HEK293 (cell line): ENCODE data around the gene CFAP299.

Experiments
- CTCF ChIA-PET: fragments of 350-600 bp; formaldehyde crosslinking; extraction: SDS; loops from one replicate; lab custom pipeline; 2021; ENCODE audit warnings: antibody characterized with exemption; lab: Yijun Ruan, JAX
- POLR2A ChIA-PET: fragments of 300-600 bp; formaldehyde crosslinking; extraction: SDS; loops from one replicate; lab custom pipeline; 2020; ENCODE audit warnings: antibody characterized with exemption, inconsistent platforms; lab: Yijun Ruan, JAX
- H3K27ac ChIP-seq: fragments of 200-500 bp; sonication (Bioruptor generic); 2 replicates; pipeline ENCODE4 v1.5.1; 2014; ENCODE audit warnings: low read depth, low read length, control low read depth, inconsistent platforms; ENCODE audit errors: extremely low read depth
- H3K36me3 ChIP-seq, 2 experiments: fragments of 200-500 bp in 1 of 2; sonication (Bioruptor generic) in 1 of 2; 1 replicate in 1 of 2; 2 replicates in 1 of 2; pipeline ENCODE4 v1.5.1; 2014 to 2017; ENCODE audit warnings: inconsistent platforms in 2 of 2, low read length in 2 of 2; ENCODE audit not compliant: control insufficient read depth in 2 of 2, insufficient read depth in 1 of 2
- H3K4me1 ChIP-seq: fragments of 200-500 bp; sonication (Bioruptor generic); 2 replicates; pipeline ENCODE4 v1.5.1; 2014; ENCODE audit warnings: mild to moderate bottlenecking, low read length, inconsistent platforms; ENCODE audit not compliant: control insufficient read depth, insufficient read depth
- H3K4me3 ChIP-seq: 2 replicates; pipeline ENCODE4 v1.5.1; 2011; ENCODE audit warnings: low read depth, mild to moderate bottlenecking, control low read depth, low read length, moderate library complexity
- H3K9me3 ChIP-seq: fragments of 200-500 bp; sonication (Bioruptor generic); 2 replicates; pipeline ENCODE4 v1.5.1; 2014; ENCODE audit warnings: low read depth, low read length, inconsistent platforms; ENCODE audit not compliant: control insufficient read depth, insufficient read depth
- FEZF1 ChIP-seq: fragments of 450-650 bp; formaldehyde crosslinking; IDR thresholded peaks from 2 replicates; pipeline ENCODE4 v1.5.1; 2016; ENCODE audit warnings: missing biosample characterization, missing genetic modification characterization
- KLF10 ChIP-seq: fragments of 450-650 bp; IDR thresholded peaks from 2 replicates; pipeline ENCODE4 v1.5.1; 2018; ENCODE audit warnings: missing biosample characterization, mild to moderate bottlenecking, missing genetic modification characterization
- MYNN ChIP-seq: fragments of 450-650 bp; formaldehyde crosslinking; IDR thresholded peaks from 2 replicates; pipeline ENCODE4 v1.5.1; 2016; ENCODE audit warnings: missing biosample characterization, missing genetic modification characterization, borderline replicate concordance
- SP7 ChIP-seq: fragments of 450-650 bp; formaldehyde crosslinking; IDR thresholded peaks from 2 replicates; pipeline ENCODE4 v1.5.1; 2016; ENCODE audit warnings: missing biosample characterization, missing genetic modification characterization
- ZBTB7A ChIP-seq: fragments of 450-650 bp; formaldehyde crosslinking; IDR thresholded peaks from 2 replicates; pipeline ENCODE4 v1.5.1; 2016; ENCODE audit warnings: low read depth, missing biosample characterization, missing genetic modification characterization
- ZNF114 ChIP-seq: fragments of 450-650 bp; formaldehyde crosslinking; IDR thresholded peaks from 2 replicates; pipeline ENCODE4 v1.5.0; 2017; ENCODE audit warnings: missing biosample characterization, missing genetic modification characterization
- ZNF132 ChIP-seq: fragments of 450-650 bp; formaldehyde crosslinking; IDR thresholded peaks from 2 replicates; pipeline ENCODE4 v1.5.1; 2017; ENCODE audit warnings: missing biosample characterization, missing genetic modification characterization, borderline replicate concordance
- ZNF239 ChIP-seq: fragments of 450-650 bp; formaldehyde crosslinking; IDR thresholded peaks from 2 replicates; pipeline ENCODE4 v1.5.1; 2016; ENCODE audit warnings: missing biosample characterization, missing genetic modification characterization
- ZNF341 ChIP-seq: fragments of 450-650 bp; formaldehyde crosslinking; IDR thresholded peaks from 2 replicates; pipeline ENCODE4; 2016; ENCODE audit warnings: low read depth, missing biosample characterization, missing genetic modification characterization
- ZNF548 ChIP-seq: fragments of 450-650 bp; formaldehyde crosslinking; IDR thresholded peaks from 2 replicates; pipeline ENCODE4 v1.5.1; 2016; ENCODE audit warnings: missing biosample characterization, missing genetic modification characterization
- ZNF623 ChIP-seq: fragments of 450-650 bp; formaldehyde crosslinking; IDR thresholded peaks from 2 replicates; pipeline ENCODE4 v1.5.1; 2016; ENCODE audit warnings: missing biosample characterization, missing genetic modification characterization
- ZNF626 ChIP-seq: fragments of 450-650 bp; sonication (Bioruptor Pico); formaldehyde crosslinking; IDR thresholded peaks from 2 replicates; pipeline ENCODE4 v1.5.1; 2018; ENCODE audit warnings: missing biosample characterization, missing genetic modification characterization, inconsistent platforms
- ZNF658 ChIP-seq: fragments of 450-650 bp; formaldehyde crosslinking; IDR thresholded peaks from 2 replicates; pipeline ENCODE4; 2016; ENCODE audit warnings: missing biosample characterization, missing genetic modification characterization
- TF ChIP-seq, protein P1 (sequence below): fragments of 450-650 bp; formaldehyde crosslinking; IDR thresholded peaks from 2 replicates; pipeline ENCODE4 v1.5.1; 2017; ENCODE audit warnings: missing biosample characterization, mild to moderate bottlenecking, missing genetic modification characterization, moderate library complexity
- TF ChIP-seq, protein P2 (sequence below): fragments of 450-650 bp; formaldehyde crosslinking; conservative IDR thresholded peaks from 2 replicates; pipeline ENCODE4 v1.5.1; 2016; ENCODE audit warnings: low read depth, missing biosample characterization, missing genetic modification characterization
- TF ChIP-seq, protein P3 (sequence below): fragments of 450-650 bp; formaldehyde crosslinking; conservative IDR thresholded peaks from 2 replicates; pipeline ENCODE4 v1.5.1; 2016; ENCODE audit warnings: low read depth, missing biosample characterization, missing genetic modification characterization

Gene CFAP299

DNA sequence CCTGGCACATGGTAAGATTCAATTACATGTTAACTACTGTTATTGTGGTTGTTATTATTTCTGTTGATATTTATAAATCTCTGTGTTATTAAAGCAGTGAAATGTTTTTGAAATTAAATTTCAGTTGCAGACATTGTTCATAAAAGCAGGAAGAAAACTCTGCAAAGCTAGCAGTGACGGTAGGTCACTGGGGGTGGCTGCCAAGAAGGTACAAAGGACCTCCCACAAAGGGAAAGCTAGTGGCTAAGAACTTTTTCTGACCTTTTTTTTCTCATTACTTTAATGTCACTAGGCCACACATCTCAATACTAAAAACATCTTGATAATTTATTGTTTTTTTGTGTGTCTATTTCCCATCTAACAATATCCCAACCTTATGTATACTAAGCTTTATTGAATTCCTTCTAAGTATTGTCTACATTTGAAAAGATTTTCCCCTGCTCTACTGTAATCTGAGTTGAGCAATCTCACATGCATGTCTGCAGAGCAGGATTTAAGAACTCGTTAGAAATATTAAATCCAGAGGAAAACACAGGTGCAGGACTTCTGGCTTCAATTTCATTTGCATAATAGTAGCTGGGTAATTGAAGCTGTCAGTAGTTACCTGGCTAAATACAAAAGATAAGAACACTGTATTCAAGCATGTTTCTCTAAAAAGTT lies 197.3 kb downstream of the CFAP299 start:
- H3K36me3 ChIP-seq, result no peaks in the 10 kb centered on the region
- H3K4me3 ChIP-seq, result no peak overlapping the region
- TF ChIP-seq ZNF658 (tag by site-specific recombination) (no peak), ZNF341 (no peak), KLF10 (tag by site-specific recombination) (no peak), MYNN (no peak), ZNF132 (tag by site-specific recombination) (no peak), ZNF623 (tag by site-specific recombination) (no peak)
- TF ChIP-seq, protein P1, sequence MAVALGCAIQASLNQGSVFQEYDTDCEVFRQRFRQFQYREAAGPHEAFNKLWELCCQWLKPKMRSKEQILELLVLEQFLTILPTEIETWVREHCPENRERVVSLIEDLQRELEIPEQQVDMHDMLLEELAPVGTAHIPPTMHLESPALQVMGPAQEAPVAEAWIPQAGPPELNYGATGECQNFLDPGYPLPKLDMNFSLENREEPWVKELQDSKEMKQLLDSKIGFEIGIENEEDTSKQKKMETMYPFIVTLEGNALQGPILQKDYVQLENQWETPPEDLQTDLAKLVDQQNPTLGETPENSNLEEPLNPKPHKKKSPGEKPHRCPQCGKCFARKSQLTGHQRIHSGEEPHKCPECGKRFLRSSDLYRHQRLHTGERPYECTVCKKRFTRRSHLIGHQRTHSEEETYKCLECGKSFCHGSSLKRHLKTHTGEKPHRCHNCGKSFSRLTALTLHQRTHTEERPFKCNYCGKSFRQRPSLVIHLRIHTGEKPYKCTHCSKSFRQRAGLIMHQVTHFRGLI, result no peak
- H3K27ac ChIP-seq, result no peak overlapping the region
- H3K9me3 ChIP-seq, result no peaks in the 10 kb centered on the region
- no peaks in the 10 kb centered on the region for H3K4me1 ChIP-seq
- ChIA-PET CTCF (interaction anchor here (0.6 kb wide), 1 partner anchor 224 kb away, joined by 4 read pairs; no protein-coding TSS in a partner anchor), POLR2A (no interaction called here)

DNA sequence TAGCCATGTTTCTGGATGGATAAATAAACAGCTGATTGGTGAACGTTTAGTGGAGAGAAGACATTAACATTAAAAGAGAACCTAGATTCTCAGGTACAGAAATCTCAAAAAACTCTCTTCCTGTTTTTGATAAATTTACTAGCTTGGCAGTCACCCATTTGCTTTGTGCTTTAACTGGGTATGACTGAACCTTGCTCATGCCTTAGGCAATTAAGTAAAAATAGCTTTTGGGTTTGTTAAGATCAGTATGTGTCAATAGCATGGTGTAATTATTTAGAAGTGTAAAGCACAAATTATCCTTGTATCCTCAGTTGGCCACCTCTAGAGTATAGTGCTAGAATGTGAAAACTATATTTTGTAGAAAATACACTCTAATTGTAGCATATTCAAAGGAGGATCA lies 200.0 kb downstream of the CFAP299 start:
- Histone ChIP-seq H3K9me3 (no peaks in the 10 kb centered on the region), H3K4me1 (no peaks in the 10 kb centered on the region), H3K36me3 (no peaks in the 10 kb centered on the region), H3K27ac (no peak overlapping the region), H3K4me3 (no peak overlapping the region)
- ChIA-PET POLR2A (no interaction called here), CTCF (no interaction called here)
- TF ChIP-seq, protein P2, sequence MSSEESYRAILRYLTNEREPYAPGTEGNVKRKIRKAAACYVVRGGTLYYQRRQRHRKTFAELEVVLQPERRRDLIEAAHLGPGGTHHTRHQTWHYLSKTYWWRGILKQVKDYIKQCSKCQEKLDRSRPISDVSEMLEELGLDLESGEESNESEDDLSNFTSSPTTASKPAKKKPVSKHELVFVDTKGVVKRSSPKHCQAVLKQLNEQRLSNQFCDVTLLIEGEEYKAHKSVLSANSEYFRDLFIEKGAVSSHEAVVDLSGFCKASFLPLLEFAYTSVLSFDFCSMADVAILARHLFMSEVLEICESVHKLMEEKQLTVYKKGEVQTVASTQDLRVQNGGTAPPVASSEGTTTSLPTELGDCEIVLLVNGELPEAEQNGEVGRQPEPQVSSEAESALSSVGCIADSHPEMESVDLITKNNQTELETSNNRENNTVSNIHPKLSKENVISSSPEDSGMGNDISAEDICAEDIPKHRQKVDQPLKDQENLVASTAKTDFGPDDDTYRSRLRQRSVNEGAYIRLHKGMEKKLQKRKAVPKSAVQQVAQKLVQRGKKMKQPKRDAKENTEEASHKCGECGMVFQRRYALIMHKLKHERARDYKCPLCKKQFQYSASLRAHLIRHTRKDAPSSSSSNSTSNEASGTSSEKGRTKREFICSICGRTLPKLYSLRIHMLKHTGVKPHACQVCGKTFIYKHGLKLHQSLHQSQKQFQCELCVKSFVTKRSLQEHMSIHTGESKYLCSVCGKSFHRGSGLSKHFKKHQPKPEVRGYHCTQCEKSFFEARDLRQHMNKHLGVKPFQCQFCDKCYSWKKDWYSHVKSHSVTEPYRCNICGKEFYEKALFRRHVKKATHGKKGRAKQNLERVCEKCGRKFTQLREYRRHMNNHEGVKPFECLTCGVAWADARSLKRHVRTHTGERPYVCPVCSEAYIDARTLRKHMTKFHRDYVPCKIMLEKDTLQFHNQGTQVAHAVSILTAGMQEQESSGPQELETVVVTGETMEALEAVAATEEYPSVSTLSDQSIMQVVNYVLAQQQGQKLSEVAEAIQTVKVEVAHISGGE, result no peak
- no peak for TF ChIP-seq ZNF114
- no peak for TF ChIP-seq ZNF548 (tag by site-specific recombination)
- no peak for TF ChIP-seq KLF10 (tag by site-specific recombination)
- no peak for TF ChIP-seq ZBTB7A
- no peak for TF ChIP-seq ZNF626 (tag by site-specific recombination)
- TF ChIP-seq SP7, result no peak
- no peak for TF ChIP-seq ZNF239 (tag by site-specific recombination)
- TF ChIP-seq, protein P3, sequence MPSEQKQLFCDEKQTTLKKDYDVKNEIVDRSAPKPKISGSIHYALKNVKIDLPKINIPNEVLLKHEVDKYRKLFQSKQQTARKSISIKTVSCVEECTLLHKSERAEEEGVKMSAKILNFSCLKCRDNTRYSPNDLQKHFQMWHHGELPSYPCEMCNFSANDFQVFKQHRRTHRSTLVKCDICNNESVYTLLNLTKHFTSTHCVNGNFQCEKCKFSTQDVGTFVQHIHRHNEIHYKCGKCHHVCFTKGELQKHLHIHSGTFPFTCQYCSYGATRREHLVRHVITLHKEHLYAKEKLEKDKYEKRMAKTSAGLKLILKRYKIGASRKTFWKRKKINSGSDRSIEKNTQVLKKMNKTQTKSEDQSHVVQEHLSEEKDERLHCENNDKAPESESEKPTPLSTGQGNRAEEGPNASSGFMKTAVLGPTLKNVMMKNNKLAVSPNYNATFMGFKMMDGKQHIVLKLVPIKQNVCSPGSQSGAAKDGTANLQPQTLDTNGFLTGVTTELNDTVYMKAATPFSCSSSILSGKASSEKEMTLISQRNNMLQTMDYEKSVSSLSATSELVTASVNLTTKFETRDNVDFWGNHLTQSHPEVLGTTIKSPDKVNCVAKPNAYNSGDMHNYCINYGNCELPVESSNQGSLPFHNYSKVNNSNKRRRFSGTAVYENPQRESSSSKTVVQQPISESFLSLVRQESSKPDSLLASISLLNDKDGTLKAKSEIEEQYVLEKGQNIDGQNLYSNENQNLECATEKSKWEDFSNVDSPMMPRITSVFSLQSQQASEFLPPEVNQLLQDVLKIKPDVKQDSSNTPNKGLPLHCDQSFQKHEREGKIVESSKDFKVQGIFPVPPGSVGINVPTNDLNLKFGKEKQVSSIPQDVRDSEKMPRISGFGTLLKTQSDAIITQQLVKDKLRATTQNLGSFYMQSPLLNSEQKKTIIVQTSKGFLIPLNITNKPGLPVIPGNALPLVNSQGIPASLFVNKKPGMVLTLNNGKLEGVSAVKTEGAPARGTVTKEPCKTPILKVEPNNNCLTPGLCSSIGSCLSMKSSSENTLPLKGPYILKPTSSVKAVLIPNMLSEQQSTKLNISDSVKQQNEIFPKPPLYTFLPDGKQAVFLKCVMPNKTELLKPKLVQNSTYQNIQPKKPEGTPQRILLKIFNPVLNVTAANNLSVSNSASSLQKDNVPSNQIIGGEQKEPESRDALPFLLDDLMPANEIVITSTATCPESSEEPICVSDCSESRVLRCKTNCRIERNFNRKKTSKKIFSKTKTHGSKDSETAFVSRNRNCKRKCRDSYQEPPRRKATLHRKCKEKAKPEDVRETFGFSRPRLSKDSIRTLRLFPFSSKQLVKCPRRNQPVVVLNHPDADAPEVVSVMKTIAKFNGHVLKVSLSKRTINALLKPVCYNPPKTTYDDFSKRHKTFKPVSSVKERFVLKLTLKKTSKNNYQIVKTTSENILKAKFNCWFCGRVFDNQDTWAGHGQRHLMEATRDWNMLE (tag by site-specific recombination), result no peak
- TF ChIP-seq FEZF1 (tag by site-specific recombination), result no peak
